Measurements from ENCODE around the gene THBS4.

The THBS4 gene

DNA sequence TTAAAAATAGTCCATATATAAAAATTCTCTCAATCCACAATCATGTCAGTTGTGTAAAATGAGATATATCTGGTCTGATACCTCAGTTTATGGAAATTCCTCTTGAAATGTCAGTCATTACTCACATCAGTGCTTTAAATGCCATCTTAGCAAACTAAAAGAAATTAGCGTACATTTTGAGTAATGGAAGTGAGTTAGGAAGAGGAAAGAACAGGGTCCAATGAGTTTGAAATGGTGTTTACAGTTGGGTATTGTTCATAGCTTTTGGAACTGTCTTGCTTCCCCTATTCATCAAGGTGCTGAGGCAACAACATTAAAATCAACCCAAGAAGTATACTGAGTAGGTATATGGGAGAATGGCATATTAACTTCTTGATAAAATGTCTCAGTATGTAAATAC lies 35.4 kb upstream of the THBS4 start:
- no peak for DNase-seq (ENCODE audit: low read depth)
- TF ChIP-seq, protein P1, sequence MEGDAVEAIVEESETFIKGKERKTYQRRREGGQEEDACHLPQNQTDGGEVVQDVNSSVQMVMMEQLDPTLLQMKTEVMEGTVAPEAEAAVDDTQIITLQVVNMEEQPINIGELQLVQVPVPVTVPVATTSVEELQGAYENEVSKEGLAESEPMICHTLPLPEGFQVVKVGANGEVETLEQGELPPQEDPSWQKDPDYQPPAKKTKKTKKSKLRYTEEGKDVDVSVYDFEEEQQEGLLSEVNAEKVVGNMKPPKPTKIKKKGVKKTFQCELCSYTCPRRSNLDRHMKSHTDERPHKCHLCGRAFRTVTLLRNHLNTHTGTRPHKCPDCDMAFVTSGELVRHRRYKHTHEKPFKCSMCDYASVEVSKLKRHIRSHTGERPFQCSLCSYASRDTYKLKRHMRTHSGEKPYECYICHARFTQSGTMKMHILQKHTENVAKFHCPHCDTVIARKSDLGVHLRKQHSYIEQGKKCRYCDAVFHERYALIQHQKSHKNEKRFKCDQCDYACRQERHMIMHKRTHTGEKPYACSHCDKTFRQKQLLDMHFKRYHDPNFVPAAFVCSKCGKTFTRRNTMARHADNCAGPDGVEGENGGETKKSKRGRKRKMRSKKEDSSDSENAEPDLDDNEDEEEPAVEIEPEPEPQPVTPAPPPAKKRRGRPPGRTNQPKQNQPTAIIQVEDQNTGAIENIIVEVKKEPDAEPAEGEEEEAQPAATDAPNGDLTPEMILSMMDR (IDR thresholded peaks at IDR 0.05; ENCODE audit: low read depth, low read length, missing control alignments), result no peak
- no peak overlapping the region for H3K4me3 ChIP-seq (ENCODE audit: low read depth, low read length)

DNA sequence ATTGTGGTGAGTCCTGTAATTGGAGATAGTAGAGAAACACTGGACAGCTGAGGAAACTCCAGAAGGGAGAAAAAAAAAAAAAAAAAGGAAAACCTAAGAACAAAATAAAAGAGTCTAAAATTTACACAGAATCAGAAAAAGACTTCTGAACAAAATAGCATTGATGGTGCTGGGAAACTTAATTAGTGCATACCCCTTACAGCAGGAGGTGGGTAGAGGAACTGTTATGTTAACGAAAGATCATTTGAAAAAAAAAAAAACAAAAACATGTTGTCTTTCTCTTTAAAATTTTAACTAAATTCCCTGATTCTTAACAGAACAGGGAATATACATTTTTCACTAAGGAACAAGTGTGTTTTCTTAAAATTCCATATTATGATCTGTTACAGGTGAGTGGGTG lies 32.5 kb upstream of the THBS4 start:
- H3K4me3 ChIP-seq (ENCODE audit: low read depth, low read length), result no peak overlapping the region
- no peak for DNase-seq (ENCODE audit: low read depth)
- TF ChIP-seq, protein P1 (IDR thresholded peaks at IDR 0.05; ENCODE audit: low read depth, low read length, missing control alignments), result no peak

DNA sequence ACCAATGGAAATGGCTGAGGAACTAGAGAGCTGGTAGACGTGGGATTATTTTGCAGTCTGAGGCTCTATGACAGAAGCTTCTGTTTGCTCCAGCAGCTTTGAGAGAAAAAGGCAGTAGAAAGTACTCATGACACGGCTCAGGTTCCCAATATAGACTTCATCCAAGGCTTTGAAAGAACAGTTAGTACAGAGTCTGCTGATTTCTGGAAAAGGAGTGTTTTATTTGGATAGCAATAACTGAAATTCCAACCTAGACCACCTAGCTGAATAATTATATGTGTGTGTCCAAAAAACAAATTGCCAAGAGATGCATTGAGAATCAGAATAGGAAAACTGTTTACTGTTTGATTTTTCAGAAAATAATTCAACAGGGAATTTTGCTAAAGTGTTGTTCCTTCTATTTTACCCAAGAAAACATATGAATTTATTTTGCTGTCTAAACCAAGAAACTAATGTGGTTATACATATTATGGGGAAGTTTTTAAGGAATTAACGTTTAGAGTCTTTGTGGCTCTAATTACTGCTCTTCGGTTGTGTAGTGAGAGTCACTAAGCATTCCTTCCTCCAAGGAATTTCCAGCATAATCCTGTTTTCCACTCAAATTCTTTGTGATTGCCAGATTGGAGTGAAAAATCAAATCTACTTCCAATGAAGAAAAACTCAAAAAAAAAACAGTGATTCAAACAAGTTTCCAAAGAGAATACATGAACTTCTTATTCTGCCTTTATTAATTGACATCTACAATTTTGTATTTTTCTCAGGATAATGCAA lies 26.0 kb upstream of the THBS4 start:
- no peak overlapping the region for H3K4me3 ChIP-seq (ENCODE audit: low read depth, low read length)
- TF ChIP-seq, protein P1 (IDR thresholded peaks at IDR 0.05; ENCODE audit: low read depth, low read length, missing control alignments), result no peak
- DNase-seq (ENCODE audit: low read depth), result no peak

DNA sequence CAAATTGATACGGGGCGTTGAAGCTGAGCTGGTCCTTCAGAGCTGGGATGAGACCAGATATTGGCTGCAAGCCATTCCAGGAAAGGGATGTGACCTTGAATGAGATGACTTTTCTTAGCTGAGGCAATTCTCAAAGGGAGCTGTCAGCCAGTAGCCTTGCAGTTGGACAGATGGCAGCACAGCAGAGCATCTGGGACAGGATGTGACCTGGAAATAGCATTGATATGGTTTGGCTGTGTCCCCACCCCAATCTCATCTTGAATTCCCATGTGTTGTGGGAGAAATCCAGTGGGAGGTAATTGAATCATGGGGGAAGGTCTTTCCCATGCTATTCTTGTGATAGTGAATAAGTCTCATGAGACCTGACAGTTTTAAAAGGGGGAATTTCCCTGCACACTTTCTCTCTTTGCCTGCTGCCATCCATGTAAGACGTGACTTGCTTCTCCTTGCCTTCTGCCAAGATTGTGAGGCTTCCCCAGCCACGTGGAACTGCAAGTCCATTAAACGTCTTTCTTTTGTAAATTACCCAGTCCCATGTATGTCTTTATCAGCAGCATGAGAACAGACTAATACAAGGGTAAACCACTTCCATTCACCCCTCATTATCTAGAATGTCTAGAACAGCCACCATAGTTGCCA lies 24.3 kb upstream of the THBS4 start:
- no peak for DNase-seq (ENCODE audit: low read depth)
- TF ChIP-seq, protein P1 (IDR thresholded peaks at IDR 0.05; ENCODE audit: low read depth, low read length, missing control alignments), result no peak
- no peak overlapping the region for H3K4me3 ChIP-seq (ENCODE audit: low read depth, low read length)

GRCh38 chr5:80025069-80025468 lies 10.1 kb upstream of the THBS4 start:
- no peak overlapping the region for H3K4me3 ChIP-seq (ENCODE audit: low read depth, low read length)
- DNase-seq (ENCODE audit: low read depth), result no peak
- TF ChIP-seq, protein P1 (IDR thresholded peaks at IDR 0.05; ENCODE audit: low read depth, low read length, missing control alignments), result no peak

DNA sequence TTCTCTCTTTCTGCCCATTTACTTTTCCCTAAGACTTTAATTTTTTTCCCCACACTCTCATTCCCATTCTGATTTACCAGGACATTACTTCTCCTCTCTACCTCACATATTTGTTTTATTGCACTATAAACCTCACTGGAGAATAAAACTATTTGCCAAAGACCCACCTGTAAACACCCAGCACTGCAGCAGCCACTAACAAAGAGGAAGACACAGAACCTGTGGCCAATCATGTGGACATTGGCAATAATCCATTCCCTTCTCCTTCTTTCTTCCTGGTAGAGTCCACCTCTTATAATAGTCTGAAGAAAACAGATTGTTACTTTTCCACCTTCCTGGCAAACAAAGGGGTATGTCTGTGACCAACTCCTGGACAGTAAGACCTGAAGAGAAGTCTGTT lies 8.3 kb upstream of the THBS4 start:
- TF ChIP-seq, protein P1 (IDR thresholded peaks at IDR 0.05; ENCODE audit: low read depth, low read length, missing control alignments), result no peak
- DNase-seq (ENCODE audit: low read depth), result no peak
- no peak overlapping the region for H3K4me3 ChIP-seq (ENCODE audit: low read depth, low read length)
